ENCODE measurements around the gene RAB11FIP3. TPM values are rescaled to one million over a fixed set of nuclear protein-coding genes. Genes with fewer than 3 reads are reported as not detected.

Gene RAB11FIP3
- total and polyA plus RNA-seq, 2 of the 13 experiments (the other 11 are each of a cell fraction or from before 2014, with no cell fraction given): 34.3 to 57.6 TPM

DNA sequence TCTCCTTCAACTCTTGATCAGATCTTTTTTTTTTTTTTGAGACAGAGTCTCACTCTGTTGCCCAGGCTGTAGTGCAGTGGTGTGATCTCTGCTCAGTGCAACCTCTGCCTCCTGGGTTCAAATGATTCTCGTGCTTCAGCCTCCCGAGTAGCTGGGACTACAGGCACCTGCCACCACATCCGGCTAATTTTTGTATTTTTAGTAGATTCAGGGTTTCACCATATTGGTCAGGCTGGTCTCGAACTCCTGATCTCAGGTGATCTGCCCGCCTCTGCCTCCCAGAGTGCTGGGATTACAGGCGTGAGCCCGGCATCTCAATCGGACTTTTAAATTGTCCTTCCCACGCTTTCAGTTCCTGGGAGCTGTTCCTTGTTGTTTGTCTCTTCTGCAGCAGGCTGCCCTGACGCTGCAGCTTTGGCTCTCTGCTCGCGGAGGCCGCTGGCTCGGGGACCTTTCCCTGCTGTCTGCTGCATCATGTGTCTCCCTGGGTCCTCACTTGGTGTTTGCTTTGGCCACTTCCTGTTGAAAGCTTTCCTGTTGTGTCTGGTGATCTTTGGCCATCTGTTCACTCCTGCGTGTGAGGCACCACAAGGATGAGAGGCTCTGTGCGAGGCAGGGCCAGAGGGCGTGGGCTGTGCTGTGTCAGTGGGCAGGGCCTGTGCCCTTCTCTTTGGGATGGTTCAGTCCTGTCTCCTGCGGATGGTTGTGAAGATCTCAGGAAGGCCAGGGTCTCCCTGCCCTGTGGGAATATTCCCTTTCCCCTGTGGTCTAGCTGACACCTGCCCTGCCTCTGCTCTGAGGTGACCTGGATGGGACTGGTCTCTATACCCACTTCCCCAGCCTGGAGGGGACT is 83.7 kb downstream of the RAB11FIP3 start (continued):
- peak; percentile 46; the same call in 1 of the 2 replicates for TF ChIP-seq ZNF263 (CRISPR knock-in tag; IDR thresholded peaks at IDR 0.05)
- TF ChIP-seq PRMT3 (CRISPR knock-in tag; IDR thresholded peaks at IDR 0.05; ENCODE audit: borderline replicate concordance, low read depth): no peak
- peak; percentile 87 for TF ChIP-seq ZNF607 (CRISPR knock-in tag; IDR thresholded peaks at IDR 0.05; ENCODE audit: borderline replicate concordance)
- TF ChIP-seq ZNF44 (CRISPR knock-in tag; IDR thresholded peaks at IDR 0.05): no peak
- TF ChIP-seq HOXA3 (CRISPR knock-in tag; IDR thresholded peaks at IDR 0.05): peak; percentile 92
- no peak for TF ChIP-seq JARID2 (CRISPR knock-in tag; IDR thresholded peaks at IDR 0.05; ENCODE audit: insufficient replicate concordance)
- TF ChIP-seq, protein P1, sequence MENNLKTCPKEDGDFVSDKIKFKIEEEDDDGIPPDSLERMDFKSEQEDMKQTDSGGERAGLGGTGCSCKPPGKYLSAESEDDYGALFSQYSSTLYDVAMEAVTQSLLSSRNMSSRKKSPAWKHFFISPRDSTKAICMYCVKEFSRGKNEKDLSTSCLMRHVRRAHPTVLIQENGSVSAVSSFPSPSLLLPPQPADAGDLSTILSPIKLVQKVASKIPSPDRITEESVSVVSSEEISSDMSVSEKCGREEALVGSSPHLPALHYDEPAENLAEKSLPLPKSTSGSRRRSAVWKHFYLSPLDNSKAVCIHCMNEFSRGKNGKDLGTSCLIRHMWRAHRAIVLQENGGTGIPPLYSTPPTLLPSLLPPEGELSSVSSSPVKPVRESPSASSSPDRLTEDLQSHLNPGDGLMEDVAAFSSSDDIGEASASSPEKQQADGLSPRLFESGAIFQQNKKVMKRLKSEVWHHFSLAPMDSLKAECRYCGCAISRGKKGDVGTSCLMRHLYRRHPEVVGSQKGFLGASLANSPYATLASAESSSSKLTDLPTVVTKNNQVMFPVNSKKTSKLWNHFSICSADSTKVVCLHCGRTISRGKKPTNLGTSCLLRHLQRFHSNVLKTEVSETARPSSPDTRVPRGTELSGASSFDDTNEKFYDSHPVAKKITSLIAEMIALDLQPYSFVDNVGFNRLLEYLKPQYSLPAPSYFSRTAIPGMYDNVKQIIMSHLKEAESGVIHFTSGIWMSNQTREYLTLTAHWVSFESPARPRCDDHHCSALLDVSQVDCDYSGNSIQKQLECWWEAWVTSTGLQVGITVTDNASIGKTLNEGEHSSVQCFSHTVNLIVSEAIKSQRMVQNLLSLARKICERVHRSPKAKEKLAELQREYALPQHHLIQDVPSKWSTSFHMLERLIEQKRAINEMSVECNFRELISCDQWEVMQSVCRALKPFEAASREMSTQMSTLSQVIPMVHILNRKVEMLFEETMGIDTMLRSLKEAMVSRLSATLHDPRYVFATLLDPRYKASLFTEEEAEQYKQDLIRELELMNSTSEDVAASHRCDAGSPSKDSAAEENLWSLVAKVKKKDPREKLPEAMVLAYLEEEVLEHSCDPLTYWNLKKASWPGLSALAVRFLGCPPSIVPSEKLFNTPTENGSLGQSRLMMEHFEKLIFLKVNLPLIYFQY (CRISPR knock-in tag; IDR thresholded peaks at IDR 0.05; ENCODE audit: borderline replicate concordance): no peak; the same call in 1 of the 2 replicates
- TF ChIP-seq DR1 (CRISPR knock-in tag; IDR thresholded peaks at IDR 0.05): peak; percentile 37; the same call in 1 of the 2 replicates
- peak; percentile 75; the same call in 1 of the 2 replicates for TF ChIP-seq KLF11 (CRISPR knock-in tag; IDR thresholded peaks at IDR 0.05)
- TF ChIP-seq SRSF9 (IDR thresholded peaks at IDR 0.05; ENCODE audit: borderline replicate concordance, insufficient read depth, low read depth, low read length, poor library complexity, severe bottlenecking): no peak
- peak in 1 of 2 experiments; percentile 91; a peak in 2 of 4 replicates for TF ChIP-seq KLF16 (CRISPR knock-in tag; IDR thresholded peaks at IDR 0.05)
- peak; percentile 87; the same call in 1 of the 2 replicates for TF ChIP-seq AHR (CRISPR knock-in tag; IDR thresholded peaks at IDR 0.05)
- TF ChIP-seq ZNF883 (CRISPR knock-in tag; IDR thresholded peaks at IDR 0.05; ENCODE audit: not compliant biosample characterization): no peak
- TF ChIP-seq, protein P2, sequence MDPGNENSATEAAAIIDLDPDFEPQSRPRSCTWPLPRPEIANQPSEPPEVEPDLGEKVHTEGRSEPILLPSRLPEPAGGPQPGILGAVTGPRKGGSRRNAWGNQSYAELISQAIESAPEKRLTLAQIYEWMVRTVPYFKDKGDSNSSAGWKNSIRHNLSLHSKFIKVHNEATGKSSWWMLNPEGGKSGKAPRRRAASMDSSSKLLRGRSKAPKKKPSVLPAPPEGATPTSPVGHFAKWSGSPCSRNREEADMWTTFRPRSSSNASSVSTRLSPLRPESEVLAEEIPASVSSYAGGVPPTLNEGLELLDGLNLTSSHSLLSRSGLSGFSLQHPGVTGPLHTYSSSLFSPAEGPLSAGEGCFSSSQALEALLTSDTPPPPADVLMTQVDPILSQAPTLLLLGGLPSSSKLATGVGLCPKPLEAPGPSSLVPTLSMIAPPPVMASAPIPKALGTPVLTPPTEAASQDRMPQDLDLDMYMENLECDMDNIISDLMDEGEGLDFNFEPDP (CRISPR knock-in tag; conservative IDR thresholded peaks at IDR 0.05): no peak
- no peak for TF ChIP-seq ZNF33B (CRISPR knock-in tag; IDR thresholded peaks at IDR 0.05)
- peak; percentile 92 for TF ChIP-seq ELF1 (CRISPR knock-in tag; IDR thresholded peaks at IDR 0.05)
- TF ChIP-seq, protein P3, sequence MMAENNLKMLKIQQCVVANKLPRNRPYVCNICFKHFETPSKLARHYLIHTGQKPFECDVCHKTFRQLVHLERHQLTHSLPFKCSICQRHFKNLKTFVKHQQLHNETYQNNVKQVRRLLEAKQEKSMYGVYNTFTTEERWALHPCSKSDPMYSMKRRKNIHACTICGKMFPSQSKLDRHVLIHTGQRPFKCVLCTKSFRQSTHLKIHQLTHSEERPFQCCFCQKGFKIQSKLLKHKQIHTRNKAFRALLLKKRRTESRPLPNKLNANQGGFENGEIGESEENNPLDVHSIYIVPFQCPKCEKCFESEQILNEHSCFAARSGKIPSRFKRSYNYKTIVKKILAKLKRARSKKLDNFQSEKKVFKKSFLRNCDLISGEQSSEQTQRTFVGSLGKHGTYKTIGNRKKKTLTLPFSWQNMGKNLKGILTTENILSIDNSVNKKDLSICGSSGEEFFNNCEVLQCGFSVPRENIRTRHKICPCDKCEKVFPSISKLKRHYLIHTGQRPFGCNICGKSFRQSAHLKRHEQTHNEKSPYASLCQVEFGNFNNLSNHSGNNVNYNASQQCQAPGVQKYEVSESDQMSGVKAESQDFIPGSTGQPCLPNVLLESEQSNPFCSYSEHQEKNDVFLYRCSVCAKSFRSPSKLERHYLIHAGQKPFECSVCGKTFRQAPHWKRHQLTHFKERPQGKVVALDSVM (CRISPR knock-in tag; IDR thresholded peaks at IDR 0.05): peak; percentile 74
- TF ChIP-seq RBM22 (optimal IDR thresholded peaks at IDR 0.05; ENCODE audit: low read length): no peak
- 0 out of 2 replicates have a peak, but pooled peaks have one; percentile 35 for TF ChIP-seq ZNF713 (CRISPR knock-in tag; IDR thresholded peaks at IDR 0.05)
- no peak for TF ChIP-seq ZEB1 (IDR thresholded peaks at IDR 0.05; ENCODE audit: insufficient replicate concordance, low read depth)
- TF ChIP-seq MTF2 (CRISPR knock-in tag; IDR thresholded peaks at IDR 0.05; ENCODE audit: borderline replicate concordance): no peak; the same call in 1 of the 2 replicates
- TF ChIP-seq ZNF501 (CRISPR knock-in tag; IDR thresholded peaks at IDR 0.05): peak; percentile 92
